Subcutaneous abdominal adipose tissue (tissue), 5 donors: Measurements from ENCODE around the gene MFAP3L.

Source experiments
- H3K27ac ChIP-seq: one replicate; pipeline ENCODE4 v1.7.0; 2013; ENCODE audit warnings: low read depth, mild to moderate bottlenecking, inconsistent platforms, low read length, moderate library complexity
- H3K27me3 ChIP-seq, 5 donors: one replicate each; pipeline ENCODE4 v1.7.0; 2013; ENCODE audit warnings: low read length in 5 of 5, inconsistent platforms in 1 of 5; ENCODE audit not compliant: control insufficient read depth in 5 of 5, insufficient read depth in 4 of 5
- H3K36me3 ChIP-seq, 5 donors: one replicate each; pipeline ENCODE4 v1.7.0; 2013; ENCODE audit warnings: low read length in 5 of 5; ENCODE audit not compliant: control insufficient read depth in 5 of 5, insufficient read depth in 5 of 5
- H3K4me1 ChIP-seq, 5 donors: one replicate each; pipeline ENCODE4 v1.7.0; 2013; ENCODE audit warnings: low read length in 5 of 5, mild to moderate bottlenecking in 3 of 5, moderate library complexity in 1 of 5; ENCODE audit not compliant: control insufficient read depth in 5 of 5, insufficient read depth in 5 of 5
- H3K4me3 ChIP-seq, 5 donors: one replicate each; pipeline ENCODE4 v1.7.0; 2013; ENCODE audit warnings: low read length in 5 of 5, low read depth in 1 of 5
- H3K9ac ChIP-seq, 5 donors: one replicate each; pipeline ENCODE4 v1.7.0; 2013; ENCODE audit warnings: low read length in 5 of 5, mild to moderate bottlenecking in 4 of 5, moderate library complexity in 3 of 5
- H3K9me3 ChIP-seq, 5 donors: one replicate each; pipeline ENCODE4 v1.7.0; 2013; ENCODE audit warnings: low read length in 5 of 5; ENCODE audit not compliant: control insufficient read depth in 5 of 5
- donor health status: healthy.
- donor health status: healthy.
- donor health status: healthy.
- donor health status: healthy.
- donor health status: healthy.

Gene MFAP3L

DNA sequence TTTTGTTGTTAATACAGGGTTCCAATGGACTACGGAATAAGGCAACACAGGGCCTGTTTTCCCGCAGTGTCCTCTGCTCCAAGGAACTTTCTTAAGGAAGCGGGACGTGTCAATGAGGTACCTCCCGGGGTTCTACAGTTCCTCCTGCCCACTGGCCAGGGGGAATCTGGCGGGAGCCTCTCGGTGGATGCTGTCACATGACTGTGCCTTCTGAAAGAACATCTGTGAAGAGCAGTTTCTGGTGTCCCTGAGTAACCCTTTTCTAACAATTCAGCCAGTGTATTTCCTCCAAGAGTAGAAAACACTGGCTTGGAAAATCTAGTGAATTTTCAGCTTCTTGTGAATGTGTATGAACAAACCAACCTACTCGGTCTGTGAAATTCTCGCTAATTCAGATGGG is 32.7 kb downstream of the MFAP3L start:
- Histone ChIP-seq H3K9ac (no peak overlapping the region), H3K4me1 (no peaks in the 10 kb centered on the region), H3K27me3 (no peaks in the 10 kb centered on the region), H3K27ac (no peak overlapping the region), H3K36me3 (peaks cover 0 to 8% (median 0%) of the 10 kb centered on the region in 5 donors), H3K9me3 (no peaks in the 10 kb centered on the region), H3K4me3 (no peak overlapping the region)

- Histone ChIP-seq H3K27ac (no peak overlapping the region), H3K27me3 (no peaks in the 10 kb centered on the region), H3K9me3 (no peaks in the 10 kb centered on the region), H3K4me1 (no peaks in the 10 kb centered on the region), H3K36me3 (peaks cover 0 to 8% (median 0%) of the 10 kb centered on the region in 5 donors), H3K9ac (no peak overlapping the region), H3K4me3 (no peak overlapping the region)
These were observed 37.9 kb downstream of the MFAP3L start for GRCh38 chr4:169988252-169988651.

DNA sequence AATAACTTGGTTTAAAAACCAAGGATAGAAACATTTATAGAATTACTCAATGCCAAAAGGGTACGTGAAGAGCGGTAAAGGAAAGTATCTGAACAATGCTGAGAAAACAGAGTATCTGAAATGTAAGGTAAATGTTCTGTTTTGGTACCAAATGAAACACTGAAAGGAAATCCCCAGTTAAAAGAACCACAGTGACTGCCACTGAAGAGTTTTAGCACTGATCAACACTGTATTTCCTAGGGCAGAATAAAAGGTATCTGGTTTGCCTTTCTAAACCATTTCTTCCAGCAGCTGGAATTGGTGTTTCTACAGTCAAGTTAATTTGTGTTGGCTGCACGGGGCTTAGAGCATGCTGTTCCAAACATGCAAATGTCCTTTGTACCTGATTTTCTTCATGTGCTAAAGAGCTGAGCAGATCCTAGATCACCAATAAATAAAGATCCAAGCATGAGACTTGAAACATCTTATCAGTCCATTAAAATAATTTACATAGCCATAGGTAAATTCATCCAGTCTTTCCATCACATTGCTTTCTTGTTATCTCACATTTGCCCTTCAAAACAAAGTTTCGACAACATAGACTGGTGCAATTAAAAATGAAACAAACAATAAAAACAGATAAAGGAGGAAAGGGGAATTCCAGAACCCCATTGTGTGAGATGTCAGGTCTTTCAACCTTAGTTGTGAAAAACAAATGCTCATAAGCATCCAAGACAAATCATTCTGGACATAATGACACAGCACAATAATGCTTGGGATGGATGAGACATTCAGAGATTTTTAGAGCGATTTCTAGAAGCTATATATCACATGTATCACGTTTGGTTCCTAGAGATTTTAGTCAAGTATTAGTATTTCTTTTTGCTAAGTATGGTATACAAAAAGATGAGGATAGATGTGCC is 38.6 kb downstream of the MFAP3L start:
- no peaks in the 10 kb centered on the region for H3K27me3 ChIP-seq
- H3K4me1 ChIP-seq: no peaks in the 10 kb centered on the region
- no peak overlapping the region for H3K9ac ChIP-seq
- no peak overlapping the region for H3K27ac ChIP-seq
- H3K9me3 ChIP-seq: no peaks in the 10 kb centered on the region
- H3K36me3 ChIP-seq: peaks cover 0 to 8% (median 0%) of the 10 kb centered on the region in 5 donors
- H3K4me3 ChIP-seq: no peak overlapping the region

GRCh38 chr4:169986369-169986768 is 39.8 kb downstream of the MFAP3L start:
- Histone ChIP-seq H3K27ac (no peak overlapping the region), H3K4me3 (no peak overlapping the region), H3K4me1 (no peaks in the 10 kb centered on the region), H3K36me3 (peaks cover 0 to 2% (median 0%) of the 10 kb centered on the region in 5 donors), H3K9ac (no peak overlapping the region), H3K27me3 (no peaks in the 10 kb centered on the region), H3K9me3 (no peaks in the 10 kb centered on the region)

DNA sequence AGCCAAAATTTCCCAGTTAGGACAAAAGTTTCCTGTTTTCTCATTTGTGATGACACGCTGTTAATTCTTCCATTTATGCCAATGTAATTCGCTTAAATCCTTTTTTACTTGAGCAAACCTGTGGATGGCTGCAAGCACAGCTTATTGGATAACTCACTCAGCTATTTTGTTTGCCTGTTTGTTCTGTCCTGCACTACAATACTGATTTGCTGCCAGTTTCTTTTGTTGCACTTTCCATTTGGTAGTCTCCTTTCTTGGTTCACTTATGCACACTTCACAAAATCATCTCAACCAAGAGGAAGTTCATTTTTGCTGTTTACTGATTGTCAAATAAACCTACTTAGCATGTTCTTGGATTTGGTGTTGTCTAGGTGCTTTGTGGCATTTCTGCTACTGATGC is 40.3 kb downstream of the MFAP3L start:
- H3K9ac ChIP-seq: no peak overlapping the region
- no peaks in the 10 kb centered on the region for H3K4me1 ChIP-seq
- H3K27ac ChIP-seq: no peak overlapping the region
- H3K27me3 ChIP-seq: no peaks in the 10 kb centered on the region
- no peaks in the 10 kb centered on the region for H3K9me3 ChIP-seq
- no peaks in the 10 kb centered on the region for H3K36me3 ChIP-seq
- no peak overlapping the region for H3K4me3 ChIP-seq

DNA sequence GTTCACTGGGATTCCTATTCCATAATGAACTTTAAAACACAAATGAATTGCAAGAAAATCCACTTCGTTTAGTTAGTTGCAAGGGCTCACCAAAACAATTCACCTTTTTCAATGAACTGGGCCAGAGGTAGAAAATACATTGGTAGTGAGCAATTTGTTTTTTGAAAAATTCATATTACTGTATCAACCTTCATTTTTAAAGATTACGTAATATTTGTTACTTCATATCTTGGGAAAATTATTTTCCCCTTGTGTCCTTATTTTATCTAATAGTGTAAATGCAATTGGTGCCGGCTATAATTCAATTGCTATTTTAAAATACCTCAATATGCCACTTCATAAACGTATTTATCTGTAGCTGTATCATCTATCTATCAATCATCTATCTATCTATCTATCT is 41.5 kb downstream of the MFAP3L start:
- H3K27me3 ChIP-seq: no peaks in the 10 kb centered on the region
- no peak overlapping the region for H3K4me3 ChIP-seq
- no peak overlapping the region for H3K9ac ChIP-seq
- H3K4me1 ChIP-seq: no peaks in the 10 kb centered on the region
- no peaks in the 10 kb centered on the region for H3K9me3 ChIP-seq
- H3K27ac ChIP-seq: no peak overlapping the region
- no peaks in the 10 kb centered on the region for H3K36me3 ChIP-seq

GRCh38 chr4:169984173-169984572 is 42.0 kb downstream of the MFAP3L start:
- Histone ChIP-seq H3K4me1 (no peaks in the 10 kb centered on the region), H3K9me3 (no peaks in the 10 kb centered on the region), H3K9ac (no peak overlapping the region), H3K27ac (no peak overlapping the region), H3K4me3 (no peak overlapping the region), H3K36me3 (no peaks in the 10 kb centered on the region), H3K27me3 (no peaks in the 10 kb centered on the region)

DNA sequence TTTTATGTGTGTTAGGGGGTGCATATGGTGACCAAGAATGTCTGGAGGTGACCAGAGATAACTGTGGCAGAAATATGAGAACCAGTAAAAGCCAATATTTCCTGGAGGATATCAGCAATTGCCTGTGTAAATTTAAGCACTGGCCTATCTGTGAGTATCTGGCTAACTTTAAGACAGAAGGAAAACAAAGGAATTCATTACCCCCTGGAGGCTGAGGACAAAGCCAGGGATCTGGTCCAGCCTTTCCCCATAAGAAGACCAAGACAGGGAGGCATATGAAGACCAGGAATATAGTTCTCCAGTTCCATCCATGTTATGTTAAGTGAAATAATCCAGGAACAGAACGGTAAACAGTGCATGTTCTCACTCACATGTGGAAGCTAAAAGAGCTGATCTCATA is 49.2 kb downstream of the MFAP3L start:
- H3K27ac ChIP-seq: no peak overlapping the region
- H3K36me3 ChIP-seq: no peaks in the 10 kb centered on the region
- no peaks in the 10 kb centered on the region for H3K4me1 ChIP-seq
- H3K9ac ChIP-seq: no peak overlapping the region
- H3K4me3 ChIP-seq: no peak overlapping the region
- peaks cover 0 to 6% (median 0%) of the 10 kb centered on the region in 5 donors for H3K27me3 ChIP-seq
- H3K9me3 ChIP-seq: no peaks in the 10 kb centered on the region

DNA sequence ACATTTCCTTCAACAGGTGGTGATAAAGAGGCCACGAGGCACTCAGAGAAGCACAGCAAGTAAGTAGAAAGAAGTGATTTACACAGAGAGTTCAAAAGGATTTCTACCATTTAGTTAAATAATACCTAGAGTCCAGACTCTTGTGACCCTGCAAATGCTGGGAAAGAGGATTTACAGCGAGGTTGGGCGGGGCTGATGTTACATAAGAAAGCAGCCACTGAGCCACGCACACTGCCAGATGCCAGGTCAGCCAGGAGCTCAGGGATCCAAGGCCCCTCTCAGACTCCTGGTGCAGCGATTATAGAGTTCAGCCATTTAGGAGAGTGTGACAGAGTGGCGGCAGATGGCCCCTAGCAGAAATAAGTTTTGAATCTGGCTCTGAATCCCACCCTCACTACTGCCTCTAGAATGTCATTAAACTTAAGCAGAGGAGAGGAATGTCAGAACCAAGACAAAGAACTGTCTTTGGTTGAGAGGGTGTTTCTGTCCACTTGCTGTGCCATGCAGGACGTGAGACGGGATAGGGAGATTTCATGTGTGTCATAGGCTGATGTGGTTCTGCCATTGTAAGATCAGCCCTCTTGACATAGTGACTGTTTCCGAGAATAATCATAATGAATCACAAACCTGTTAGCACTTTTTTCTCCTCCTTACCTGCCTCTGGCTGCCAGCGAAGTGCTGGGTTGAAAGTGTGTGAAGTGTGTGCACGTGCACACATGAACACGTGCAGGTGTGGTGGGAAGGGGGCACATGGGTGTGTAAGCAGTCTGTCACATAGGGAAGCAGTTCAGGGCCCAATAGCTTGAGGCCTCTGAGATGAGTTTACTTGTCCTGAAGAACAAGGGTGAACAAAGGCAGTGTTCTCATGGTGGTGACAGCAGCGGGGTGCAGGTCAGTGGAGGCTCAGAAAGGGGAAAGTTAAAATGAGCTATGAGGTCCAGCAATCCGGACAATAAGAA is 50.1 kb downstream of the MFAP3L start:
- no peak overlapping the region for H3K4me3 ChIP-seq
- no peak overlapping the region for H3K9ac ChIP-seq
- H3K27me3 ChIP-seq: peaks cover 0 to 6% (median 0%) of the 10 kb centered on the region in 5 donors
- H3K9me3 ChIP-seq: no peaks in the 10 kb centered on the region
- no peak overlapping the region for H3K27ac ChIP-seq
- H3K36me3 ChIP-seq: no peaks in the 10 kb centered on the region
- no peaks in the 10 kb centered on the region for H3K4me1 ChIP-seq
